Esophagus muscularis mucosa (tissue), 4 donors: Measurements from ENCODE around the gene CST6. TPM values are rescaled to one million over a fixed set of nuclear protein-coding genes. Genes with fewer than 3 reads are reported as not detected.
A peak's percentile ranks its signal among the peaks of the same experiment; 100 is the strongest.

Source experiments
- DNase-seq: peaks from one replicate; pipeline ENCODE4 v3.0.0-alpha.2; 2017; ENCODE audit errors: extremely low spot score
- H3K27ac ChIP-seq, 4 donors: fragments of 200-600 bp; sonication (generic); replicated peaks in 1 of 4; 1 replicate in 3 of 4; 2 replicates in 1 of 4; pipeline ENCODE4 v1.5.1; 2016 to 2019; ENCODE audit warnings: mild to moderate bottlenecking in 1 of 4
- H3K27me3 ChIP-seq, 4 donors: fragments of 200-600 bp; sonication (generic); one replicate each; pipeline versions ENCODE4 v1.5.1 to v1.6.0; 2016 to 2019
- H3K36me3 ChIP-seq, 4 donors: fragments of 200-600 bp; sonication (generic); one replicate each; pipeline ENCODE4 v1.5.1; 2016 to 2019
- H3K4me1 ChIP-seq, 4 donors: fragments of 200-600 bp; sonication (generic); one replicate each; pipeline ENCODE4 v1.5.1; 2016 to 2019
- H3K4me3 ChIP-seq, 4 donors: fragments of 200-600 bp; sonication (generic); 1 replicate in 2 of 4; 2 replicates in 2 of 4; pipeline ENCODE4 v1.5.1; 2016 to 2019; ENCODE audit warnings: mild to moderate bottlenecking in 4 of 4, moderate library complexity in 1 of 4
- H3K9me3 ChIP-seq, 4 donors: fragments of 200-600 bp; sonication (generic); 1 replicate in 3 of 4; 2 replicates in 1 of 4; pipeline ENCODE4 v1.5.1; 2016 to 2019
- CTCF ChIP-seq, 3 experiments: fragments of 200-600 bp in 2 of 3; fragments of 450-650 bp in 1 of 3; sonication (generic) in 2 of 3; IDR thresholded peaks; one replicate each; pipeline ENCODE4 v1.5.1; 2017 to 2019; ENCODE audit warnings: antibody characterized with exemption in 3 of 3, mild to moderate bottlenecking in 2 of 3, moderate library complexity in 1 of 3
- EP300 ChIP-seq: sonication (generic); formaldehyde crosslinking; IDR thresholded peaks from one replicate; pipeline ENCODE4 v1.6.1; 2017; ENCODE audit warnings: antibody characterized with exemption
- POLR2A ChIP-seq: fragments of 450-650 bp; IDR thresholded peaks from one replicate; pipeline ENCODE4 v1.6.1; 2017; ENCODE audit warnings: antibody characterized with exemption, moderate library complexity, mild to moderate bottlenecking, low read depth
- POLR2AphosphoS5 ChIP-seq, 2 donors: sonication (generic); formaldehyde crosslinking; IDR thresholded peaks; one replicate each; pipeline ENCODE4 v1.6.1; 2017; ENCODE audit warnings: antibody characterized with exemption in 2 of 2
- WGBS: methylation state at CpG from one replicate; pipeline ENCODE4 v1.1.5; 2018; 5-methylcytosine and 5-hydroxymethylcytosine counted together
- intact Hi-C: fragments of 100-400 bp; cut with DNase I; formaldehyde crosslinking; loops from one replicate; pipeline ENCODE4 v1.15.1; 2023
- total RNA-seq, 4 donors: library from RNA; depleted of rRNA; stranded (reverse); fragments of >200 nt; gene quantifications; one replicate each; pipeline versions ENCODE4 v1.1.0 to v1.2.1, GENCODE V29; 2016

CST6 gene
- total RNA-seq, 4 donors from 2014 or later: not detected

- Histone ChIP-seq H3K27ac (peak overlapping the region; percentile 87 to 92 (median 90)), H3K27me3 (peaks cover 0 to 18% (median 3%) of the 10 kb centered on the region in 4 donors), H3K9me3 (no peaks in the 10 kb centered on the region), H3K4me3 (no peak overlapping the region), H3K4me1 (peaks cover 31 to 70% (median 60%) of the 10 kb centered on the region in 4 donors), H3K36me3 (peaks cover 15 to 23% (median 19%) of the 10 kb centered on the region in 4 donors)
- DNase-seq: no peak
- intact Hi-C loops: no loop called here
- WGBS: 84% methylated on average over 5 of the region's 5 CpGs
- no peak for TF ChIP-seq EP300
- no peak for TF ChIP-seq POLR2AphosphoS5 (IDR thresholded peaks at IDR 0.05)
- TF ChIP-seq CTCF (IDR thresholded peaks at IDR 0.05): no peak
- no peak for TF ChIP-seq POLR2A
Observed at GRCh38 chr11:66050581-66051231, 38.9 kb downstream of the CST6 start.

GRCh38 chr11:66051371-66051765 lies 39.6 kb downstream of the CST6 start:
- peak overlapping the region; percentile 87 to 92 (median 90) for H3K27ac ChIP-seq
- 26% methylated on average over 12 of the region's 12 CpGs for WGBS
- intact Hi-C loops: no loop called here
- peak overlapping the region; percentile 77 to 94 (median 88) for H3K4me3 ChIP-seq
- DNase-seq: no peak
- peaks cover 0 to 18% (median 3%) of the 10 kb centered on the region in 4 donors for H3K27me3 ChIP-seq
- peaks cover 31 to 68% (median 59%) of the 10 kb centered on the region in 4 donors for H3K4me1 ChIP-seq
- peaks cover 20 to 30% (median 25%) of the 10 kb centered on the region in 4 donors for H3K36me3 ChIP-seq
- no peaks in the 10 kb centered on the region for H3K9me3 ChIP-seq
- TF ChIP-seq POLR2A (no peak), CTCF (IDR thresholded peaks at IDR 0.05) (no peak), EP300 (no peak), POLR2AphosphoS5 (IDR thresholded peaks at IDR 0.05) (no peak)

- Histone ChIP-seq H3K27ac (peak within 1 kb of the TSS; percentile 87 to 92 (median 90)), H3K9me3 (no peaks in the 10 kb centered on the region), H3K4me3 (peak within 1 kb of the TSS; percentile 77 to 94 (median 88)), H3K36me3 (peaks cover 27 to 36% (median 31%) of the 10 kb centered on the region in 4 donors), H3K27me3 (peaks cover 0 to 18% (median 3%) of the 10 kb centered on the region in 4 donors), H3K4me1 (peaks cover 31 to 62% (median 54%) of the 10 kb centered on the region in 4 donors)
- 1% methylated on average over 54 of the region's 84 CpGs for WGBS
- peak; percentile 89 to 96 for TF ChIP-seq POLR2AphosphoS5 (IDR thresholded peaks at IDR 0.05)
- TF ChIP-seq POLR2A: no peak
- TF ChIP-seq CTCF (IDR thresholded peaks at IDR 0.05): peak in 2 of 3 experiments; percentile 8 to 20
- intact Hi-C loops: no loop called here
- peak; percentile 98 for DNase-seq
Observed at GRCh38 chr11:66051766-66052663, 40.2 kb downstream of the CST6 start, which contains the start of gene SF3B2. SF3B2 (plus strand) TSS chr11:66052364; CDS start chr11:66052385, 21 bp downstream.

- 2% methylated on average over 17 of the region's 17 CpGs for WGBS
- intact Hi-C loops: no loop called here
- H3K4me1 ChIP-seq: peaks cover 31 to 56% (median 48%) of the 10 kb centered on the region in 4 donors
- no peak for DNase-seq
- peaks cover 33 to 43% (median 37%) of the 10 kb centered on the region in 4 donors for H3K36me3 ChIP-seq
- peaks cover 0 to 18% (median 3%) of the 10 kb centered on the region in 4 donors for H3K27me3 ChIP-seq
- H3K27ac ChIP-seq: peak overlapping the region; percentile 87 to 92 (median 90)
- H3K9me3 ChIP-seq: no peaks in the 10 kb centered on the region
- peak overlapping the region; percentile 77 to 94 (median 88) for H3K4me3 ChIP-seq
- TF ChIP-seq POLR2A (no peak), EP300 (no peak), POLR2AphosphoS5 (IDR thresholded peaks at IDR 0.05) (no peak), CTCF (IDR thresholded peaks at IDR 0.05) (no peak)
Observed at GRCh38 chr11:66052664-66052982, 40.8 kb downstream of the CST6 start.
